ENCODE data around the gene TTC33. TPM values are rescaled to one million over a fixed set of nuclear protein-coding genes. Genes with fewer than 3 reads are reported as not detected.

The TTC33 gene
- total and polyA plus RNA-seq, 2 of the 13 experiments (the other 11 are each of a cell fraction or from before 2014, with no cell fraction given), result 4.5 to 20.0 TPM

DNA sequence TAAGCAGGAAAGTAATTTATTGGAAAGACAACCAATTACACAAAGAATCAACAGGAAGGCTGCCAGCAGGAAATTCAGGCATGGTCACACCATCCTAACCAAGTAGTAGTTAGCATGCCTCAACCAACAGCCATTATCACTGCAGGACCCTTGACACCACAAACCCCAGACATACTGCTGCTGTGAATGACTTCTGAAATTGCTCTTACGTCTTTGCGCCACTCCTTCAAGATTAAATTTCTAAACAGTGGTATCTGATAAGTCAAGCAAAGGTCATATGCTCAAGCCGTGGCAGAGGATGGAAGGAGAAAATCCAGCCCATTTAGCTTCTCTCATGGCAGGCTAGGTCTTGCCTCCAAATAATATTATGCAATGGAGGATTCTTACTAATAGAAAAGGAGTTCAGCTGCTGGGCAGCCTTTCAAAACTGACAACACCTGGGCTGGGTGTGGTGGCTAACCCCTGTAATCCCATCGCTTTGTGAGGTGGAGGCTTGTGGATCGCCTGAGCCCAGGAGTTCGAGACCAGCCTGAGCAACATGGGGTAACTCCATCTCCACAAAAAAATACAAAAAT, 81.0 kb downstream of the TTC33 start:
- Histone ChIP-seq H3K4me2 (ENCODE audit: low read depth, low read length) (no peak overlapping the region), H3K4me1 (ENCODE audit: insufficient read depth, low read length) (peaks cover 6% of the 10 kb centered on the region; the same call in 1 of the 2 replicates), H2AFZ (ENCODE audit: low read length) (no peak overlapping the region), H3K9me3 (ENCODE audit: low read length) (no peaks in the 10 kb centered on the region), H3K9ac (ENCODE audit: insufficient read depth, low read depth, low read length) (no peak overlapping the region), H3K36me3 (replicated peaks in 1 of 2; ENCODE audit: control insufficient read depth in 1 of 2, insufficient read depth in 2 of 2, low read length in 2 of 2) (no peaks in the 10 kb centered on the region), H3K4me3 (replicated peaks in 1 of 3; ENCODE audit: insufficient read depth in 1 of 3, low read depth in 2 of 3, low read length in 3 of 3) (no peak overlapping the region), H3K79me2 (ENCODE audit: insufficient read depth, low read length) (no peaks in the 10 kb centered on the region), H3K27me3 (ENCODE audit: control insufficient read depth in 1 of 2, insufficient read depth in 2 of 2, low read length in 2 of 2) (peaks cover 0 to 7% of the 10 kb centered on the region in 2 experiments; a peak in 2 of 5 replicates), H4K20me1 (ENCODE audit: insufficient read depth, low read length) (no peaks in the 10 kb centered on the region), H3K27ac (ENCODE audit: extremely low read length, insufficient read depth, low read length) (no peak overlapping the region)
- FAIRE-seq (no peak), DNase-seq (ENCODE audit: low spot score) (no peak), ATAC-seq (no peak)
- POLR2A ChIA-PET, result no interaction called here
- in situ Hi-C loops (cut with HindIII; ENCODE audit: extremely low pct_ligation_motif_present, low pct_unique_long_range_greater_than_20kb), result loop anchor here (25.0 kb wide), 1 partner anchor 1087 kb away; no protein-coding TSS in a partner anchor
- intact Hi-C loops (cut with micrococcal nuclease; ENCODE audit: unreplicated experiment), result no loop called here
- WGBS (ENCODE audit: low lambda C conversion rate), result 46% methylated on average over 6 of the region's 6 CpGs
- no peak for TF ChIP-seq STAG1 (CRISPR knock-in tag; IDR thresholded peaks at IDR 0.05)
- CTCF ChIA-PET (ENCODE audit: low intra/inter-chr PET ratio, low total read pairs), result no interaction called here
- no TSS peak for BruUV-seq (replicated peaks)

GRCh38 chr5:40672425-40672824, 83.3 kb downstream of the TTC33 start:
- Histone ChIP-seq H3K9me3 (ENCODE audit: low read length) (no peaks in the 10 kb centered on the region), H3K9ac (ENCODE audit: insufficient read depth, low read depth, low read length) (no peak overlapping the region), H3K27ac (ENCODE audit: extremely low read length, insufficient read depth, low read length) (no peak overlapping the region), H3K79me2 (ENCODE audit: insufficient read depth, low read length) (no peaks in the 10 kb centered on the region), H2AFZ (ENCODE audit: low read length) (no peak overlapping the region), H3K36me3 (replicated peaks in 1 of 2; ENCODE audit: control insufficient read depth in 1 of 2, insufficient read depth in 2 of 2, low read length in 2 of 2) (no peaks in the 10 kb centered on the region), H3K27me3 (ENCODE audit: control insufficient read depth in 1 of 2, insufficient read depth in 2 of 2, low read length in 2 of 2) (no peaks in the 10 kb centered on the region; a peak in 1 of 5 replicates), H3K4me1 (ENCODE audit: insufficient read depth, low read length) (no peaks in the 10 kb centered on the region), H3K4me3 (replicated peaks in 1 of 3; ENCODE audit: insufficient read depth in 1 of 3, low read depth in 2 of 3, low read length in 3 of 3) (no peak overlapping the region), H4K20me1 (ENCODE audit: insufficient read depth, low read length) (no peaks in the 10 kb centered on the region), H3K4me2 (ENCODE audit: low read depth, low read length) (no peak overlapping the region)
- DNase-seq (ENCODE audit: low spot score) (no peak), ATAC-seq (no peak), FAIRE-seq (no peak)
- whole genome bisulfite sequencing (ENCODE audit: low lambda C conversion rate), result 18% methylated on average over 4 of the region's 4 CpGs
- TF ChIP-seq KDM6A (CRISPR knock-in tag; IDR thresholded peaks at IDR 0.05; ENCODE audit: low read depth) (no peak), MAFG (CRISPR knock-in tag; IDR thresholded peaks at IDR 0.05) (no peak), HNRNPH1 (optimal IDR thresholded peaks at IDR 0.05; ENCODE audit: low read depth, low read length) (no peak), ZFP41 (CRISPR knock-in tag; IDR thresholded peaks at IDR 0.05; ENCODE audit: borderline replicate concordance) (no peak), PTBP1 (IDR thresholded peaks at IDR 0.05; ENCODE audit: low read depth, low read length, poor library complexity, severe bottlenecking) (no peak), LRRFIP1 (CRISPR knock-in tag; conservative IDR thresholded peaks at IDR 0.05) (no peak), NRL (CRISPR knock-in tag; IDR thresholded peaks at IDR 0.05; ENCODE audit: borderline replicate concordance) (no peak), LCORL (IDR thresholded peaks at IDR 0.05) (no peak), LCORL (CRISPR knock-in tag; IDR thresholded peaks at IDR 0.05) (no peak)
- in situ Hi-C loops (cut with HindIII; ENCODE audit: extremely low pct_ligation_motif_present, low pct_unique_long_range_greater_than_20kb) (no loop called here), intact Hi-C loops (cut with micrococcal nuclease; ENCODE audit: unreplicated experiment) (no loop called here)
- no TSS peak for BruUV-seq (replicated peaks)
- ChIA-PET POLR2A (no interaction called here), CTCF (ENCODE audit: low intra/inter-chr PET ratio, low total read pairs) (no interaction called here)
